Fibroblast of skin of right quadriceps (primary cell): Measurements from ENCODE around the gene VSTM2B.
"Not testable (repeated sequence)": the region's sequence is repeated elsewhere in the genome, so short reads cannot be mapped to it uniquely, and the experiment has no call there.

ENCODE experiments used
- DNase-seq: peaks from one replicate; pipeline ENCODE4 v3.0.0-alpha.2; 2013

VSTM2B gene

GRCh38 chr19:29525901-29526729, at the start of gene VSTM2B:
Gene VSTM2B (plus strand): TSS chr19:29525994. CDS start chr19:29526584, 590 bp downstream.
- DNase-seq = no peak

- no peak for DNase-seq
Observed at GRCh38 chr19:29476528-29476927, 49.3 kb upstream of the VSTM2B start.

GRCh38 chr19:29477831-29478577, 47.8 kb upstream of the VSTM2B start:
- no peak for DNase-seq

GRCh38 chr19:29478578-29479565, 46.9 kb upstream of the VSTM2B start:
- DNase-seq = no peak

- DNase-seq = no peak
Observed at GRCh38 chr19:29479941-29480340, 45.9 kb upstream of the VSTM2B start.

GRCh38 chr19:29480507-29480906, 45.3 kb upstream of the VSTM2B start:
- no peak for DNase-seq

GRCh38 chr19:29482855-29483640, 42.7 kb upstream of the VSTM2B start:
- no peak for DNase-seq

- DNase-seq = no peak
Observed at GRCh38 chr19:29483641-29483920, 42.2 kb upstream of the VSTM2B start.

GRCh38 chr19:29483944-29484581, 41.7 kb upstream of the VSTM2B start:
- no peak for DNase-seq

GRCh38 chr19:29484876-29485275, 40.9 kb upstream of the VSTM2B start:
- DNase-seq = no peak

GRCh38 chr19:29485293-29485692, 40.5 kb upstream of the VSTM2B start:
- no peak for DNase-seq

GRCh38 chr19:29486961-29487360, 38.8 kb upstream of the VSTM2B start:
- not testable (repeated sequence) for DNase-seq

GRCh38 chr19:29487432-29487831, 38.4 kb upstream of the VSTM2B start:
- no peak for DNase-seq

- DNase-seq = no peak
Observed at GRCh38 chr19:29488316-29488715, 37.5 kb upstream of the VSTM2B start.

GRCh38 chr19:29489172-29489951, 36.4 kb upstream of the VSTM2B start:
- no peak for DNase-seq

- no peak for DNase-seq
Observed at GRCh38 chr19:29491491-29491890, 34.3 kb upstream of the VSTM2B start.

GRCh38 chr19:29491995-29492577, 33.7 kb upstream of the VSTM2B start:
- DNase-seq = no peak

GRCh38 chr19:29492769-29493168, 33.0 kb upstream of the VSTM2B start:
- DNase-seq = no peak

- DNase-seq = no peak
Observed at GRCh38 chr19:29495091-29495490, 30.7 kb upstream of the VSTM2B start.

GRCh38 chr19:29495901-29496441, 29.8 kb upstream of the VSTM2B start:
- no peak for DNase-seq
